Measurements from ENCODE around the gene POU2F3. TPM values are rescaled to one million over a fixed set of nuclear protein-coding genes. Genes with fewer than 3 reads are reported as not detected.

Gene POU2F3
- total and polyA plus RNA-seq, 8 donors = 0.18 to 1.9 (median 1.3) TPM; not detected in 2

DNA sequence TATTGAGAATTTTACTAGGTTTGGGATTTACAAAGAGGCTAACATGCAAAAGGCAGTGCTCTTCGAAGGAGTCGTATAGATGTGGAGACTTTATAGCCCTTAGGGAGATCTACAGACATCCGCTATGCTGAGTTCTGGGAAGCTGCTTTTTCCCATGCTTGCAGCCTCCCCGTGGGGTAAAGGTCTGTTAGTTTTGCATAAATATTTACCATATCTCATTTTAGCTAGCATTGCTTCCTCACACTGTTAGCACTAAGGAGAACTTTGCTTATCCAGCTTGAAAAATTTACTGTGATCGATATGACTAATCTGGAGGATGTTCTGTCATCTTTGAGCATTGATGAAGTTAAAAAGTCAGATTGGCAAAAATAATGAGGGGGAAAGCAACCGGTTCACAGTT lies 114.8 kb downstream of the POU2F3 start:
- Histone ChIP-seq H3K27ac (no peak overlapping the region), H3K4me1 (peaks cover 19 to 70% (median 30%) of the 10 kb centered on the region in 4 donors), H3K9me3 (no peaks in the 10 kb centered on the region), H3K4me3 (no peak overlapping the region), H3K36me3 (peaks cover 0 to 5% (median 0%) of the 10 kb centered on the region in 4 donors), H3K27me3 (no peaks in the 10 kb centered on the region)
- DNase-seq = peak in 1 of 2 donors; percentile 36
- intact Hi-C loops (cut with DNase I; ENCODE audit: low total_unique reads) = no loop called here
- TF ChIP-seq POLR2AphosphoS5 (IDR thresholded peaks at IDR 0.05) = no peak
- no peak for TF ChIP-seq EP300 (IDR thresholded peaks at IDR 0.05)
- WGBS, 5 donors = 54 to 63% (median 61%) methylated on average over 6 of the region's 6 CpGs

- intact Hi-C loops (cut with DNase I; ENCODE audit: low total_unique reads) = no loop called here
- H3K4me3 ChIP-seq = no peak overlapping the region
- H3K27ac ChIP-seq = no peak overlapping the region
- 91 to 96% (median 95%) methylated on average over 6 of the region's 6 CpGs for WGBS, 5 donors
- H3K27me3 ChIP-seq = no peaks in the 10 kb centered on the region
- peaks cover 14 to 63% (median 31%) of the 10 kb centered on the region in 4 donors for H3K4me1 ChIP-seq
- H3K9me3 ChIP-seq = no peaks in the 10 kb centered on the region
- no peak for DNase-seq
- TF ChIP-seq POLR2A (IDR thresholded peaks at IDR 0.05) (no peak), POLR2AphosphoS5 (IDR thresholded peaks at IDR 0.05) (no peak), EP300 (IDR thresholded peaks at IDR 0.05) (no peak)
- TF ChIP-seq, protein P1, sequence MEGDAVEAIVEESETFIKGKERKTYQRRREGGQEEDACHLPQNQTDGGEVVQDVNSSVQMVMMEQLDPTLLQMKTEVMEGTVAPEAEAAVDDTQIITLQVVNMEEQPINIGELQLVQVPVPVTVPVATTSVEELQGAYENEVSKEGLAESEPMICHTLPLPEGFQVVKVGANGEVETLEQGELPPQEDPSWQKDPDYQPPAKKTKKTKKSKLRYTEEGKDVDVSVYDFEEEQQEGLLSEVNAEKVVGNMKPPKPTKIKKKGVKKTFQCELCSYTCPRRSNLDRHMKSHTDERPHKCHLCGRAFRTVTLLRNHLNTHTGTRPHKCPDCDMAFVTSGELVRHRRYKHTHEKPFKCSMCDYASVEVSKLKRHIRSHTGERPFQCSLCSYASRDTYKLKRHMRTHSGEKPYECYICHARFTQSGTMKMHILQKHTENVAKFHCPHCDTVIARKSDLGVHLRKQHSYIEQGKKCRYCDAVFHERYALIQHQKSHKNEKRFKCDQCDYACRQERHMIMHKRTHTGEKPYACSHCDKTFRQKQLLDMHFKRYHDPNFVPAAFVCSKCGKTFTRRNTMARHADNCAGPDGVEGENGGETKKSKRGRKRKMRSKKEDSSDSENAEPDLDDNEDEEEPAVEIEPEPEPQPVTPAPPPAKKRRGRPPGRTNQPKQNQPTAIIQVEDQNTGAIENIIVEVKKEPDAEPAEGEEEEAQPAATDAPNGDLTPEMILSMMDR (IDR thresholded peaks at IDR 0.05) = no peak
- peaks cover 0 to 5% (median 0%) of the 10 kb centered on the region in 4 donors for H3K36me3 ChIP-seq
These were observed 117.7 kb downstream of the POU2F3 start for GRCh38 chr11:120357620-120358019.

DNA sequence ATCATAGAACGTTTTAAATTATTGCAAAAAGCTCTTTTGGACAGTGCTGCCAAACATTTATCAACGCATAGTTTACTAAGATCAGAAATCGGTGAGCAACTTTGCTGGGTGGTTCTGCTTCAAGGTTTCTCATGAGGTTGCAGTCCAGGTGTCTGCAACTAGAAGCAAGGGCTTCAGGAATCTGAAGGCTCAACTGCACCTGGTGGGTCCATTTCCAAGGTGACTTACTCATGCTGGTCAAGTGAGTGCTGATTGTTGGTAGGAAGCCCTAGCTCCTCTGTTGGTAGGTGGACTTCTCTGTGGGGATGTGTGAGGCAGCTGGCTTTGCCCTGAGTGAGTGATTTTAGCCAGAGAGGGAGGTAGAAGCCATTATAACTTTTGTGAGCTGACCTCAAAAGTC lies 118.8 kb downstream of the POU2F3 start:
- TF ChIP-seq, protein P1 (IDR thresholded peaks at IDR 0.05) = no peak
- no peak for TF ChIP-seq POLR2A (IDR thresholded peaks at IDR 0.05)
- no peak for TF ChIP-seq POLR2AphosphoS5 (IDR thresholded peaks at IDR 0.05)
- TF ChIP-seq EP300 (IDR thresholded peaks at IDR 0.05) = no peak
- no peak overlapping the region for H3K27ac ChIP-seq
- no peak for DNase-seq
- H3K9me3 ChIP-seq = no peaks in the 10 kb centered on the region
- peaks cover 0 to 5% (median 0%) of the 10 kb centered on the region in 4 donors for H3K36me3 ChIP-seq
- peaks cover 10 to 63% (median 26%) of the 10 kb centered on the region in 4 donors for H3K4me1 ChIP-seq
- 77 to 88% (median 88%) methylated on average over 3 of the region's 3 CpGs for WGBS, 5 donors
- no peak overlapping the region for H3K4me3 ChIP-seq
- intact Hi-C loops (cut with DNase I; ENCODE audit: low total_unique reads) = no loop called here
- H3K27me3 ChIP-seq = no peaks in the 10 kb centered on the region

- DNase-seq = no peak
- Histone ChIP-seq H3K36me3 (no peaks in the 10 kb centered on the region), H3K4me3 (no peak overlapping the region), H3K27ac (no peak overlapping the region), H3K9me3 (no peaks in the 10 kb centered on the region), H3K4me1 (peaks cover 0 to 38% (median 24%) of the 10 kb centered on the region in 4 donors), H3K27me3 (no peaks in the 10 kb centered on the region)
- intact Hi-C loops (cut with DNase I; ENCODE audit: low total_unique reads) = no loop called here
- TF ChIP-seq EP300 (IDR thresholded peaks at IDR 0.05) = no peak
- TF ChIP-seq POLR2AphosphoS5 (IDR thresholded peaks at IDR 0.05) = no peak
- TF ChIP-seq, protein P1 (IDR thresholded peaks at IDR 0.05) = no peak
- no peak for TF ChIP-seq POLR2A (IDR thresholded peaks at IDR 0.05)
These were observed 123.5 kb downstream of the POU2F3 start for GRCh38 chr11:120363436-120363835.

DNA sequence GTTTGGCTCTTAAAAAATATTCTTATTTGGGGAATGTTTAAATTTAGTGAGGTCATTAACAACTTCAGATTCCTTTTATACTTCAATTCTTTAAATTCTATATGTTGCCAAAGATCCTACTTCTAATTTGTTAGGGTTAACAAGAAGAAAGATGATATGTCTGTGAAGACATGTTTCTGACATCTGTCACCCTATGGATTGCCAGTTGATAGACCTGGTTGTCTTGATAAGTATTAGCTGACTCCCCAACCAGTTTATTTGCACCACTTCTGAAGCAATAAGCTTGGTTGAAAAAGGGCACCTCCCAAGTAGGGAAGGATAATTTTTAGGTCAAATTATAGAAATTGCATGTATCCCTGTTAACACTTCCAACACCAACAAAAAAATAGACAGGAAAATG lies 125.6 kb downstream of the POU2F3 start:
- TF ChIP-seq EP300 (IDR thresholded peaks at IDR 0.05) (no peak), POLR2AphosphoS5 (IDR thresholded peaks at IDR 0.05) (no peak), POLR2A (IDR thresholded peaks at IDR 0.05) (no peak)
- TF ChIP-seq, protein P1 (IDR thresholded peaks at IDR 0.05) = no peak
- Histone ChIP-seq H3K36me3 (no peaks in the 10 kb centered on the region), H3K27me3 (no peaks in the 10 kb centered on the region), H3K4me1 (peaks cover 0 to 54% (median 31%) of the 10 kb centered on the region in 4 donors), H3K27ac (no peak overlapping the region), H3K9me3 (no peaks in the 10 kb centered on the region), H3K4me3 (no peak overlapping the region)
- intact Hi-C loops (cut with DNase I; ENCODE audit: low total_unique reads) = no loop called here
- no peak for DNase-seq

Data from stomach (tissue), 9 donors.